ENCODE measurements around the gene BCKDHA. TPM values are rescaled to one million over a fixed set of nuclear protein-coding genes. Genes with fewer than 3 reads are reported as not detected.
A peak's percentile ranks its signal among the peaks of the same experiment; 100 is the strongest.

The BCKDHA gene
- total and polyA plus RNA-seq, 9 of the 15 experiments (the other 6 are each of a cell fraction or from before 2014, with no cell fraction given), result 4.5 to 52.5 (median 14.1) TPM

- TF ChIP-seq TAF7 (tag; IDR thresholded peaks at IDR 0.05) (peak; percentile 87), GABPA (tag; conservative IDR thresholded peaks at IDR 0.05; ENCODE audit: low read depth) (peak; percentile 93), MEIS2 (IDR thresholded peaks at IDR 0.05; ENCODE audit: partially characterized antibody) (no peak), CTBP1 (IDR thresholded peaks at IDR 0.05; ENCODE audit: borderline replicate concordance) (peak; percentile 75; the same call in 1 of the 2 replicates), TOE1 (IDR thresholded peaks at IDR 0.05; ENCODE audit: borderline replicate concordance) (peak; percentile 76; the same call in 1 of the 2 replicates), TOE1 (CRISPR knock-in tag; IDR thresholded peaks at IDR 0.05; ENCODE audit: borderline replicate concordance, low read depth) (no peak), HOMEZ (CRISPR knock-in tag; IDR thresholded peaks at IDR 0.05) (no peak), ZBTB26 (CRISPR knock-in tag; IDR thresholded peaks at IDR 0.05) (no peak), MTA3 (IDR thresholded peaks at IDR 0.05; ENCODE audit: borderline replicate concordance) (peak; percentile 80; the same call in 1 of the 2 replicates), NFATC3 (IDR thresholded peaks at IDR 0.05) (no peak), ELF1 (tag; IDR thresholded peaks at IDR 0.05) (peak; percentile 45; the same call in 1 of the 2 replicates), NR2C2 (CRISPR knock-in tag; IDR thresholded peaks at IDR 0.05) (no peak), NR2C2 (tag; IDR thresholded peaks at IDR 0.05) (peak; percentile 75; the same call in 1 of the 2 replicates), FOXK2 (conservative IDR thresholded peaks at IDR 0.05 in 1 of 2, IDR thresholded peaks at IDR 0.05 in 1 of 2; ENCODE audit: low read depth in 2 of 2) (peak; percentile 19 to 40; a peak in 1 of 4 replicates), TBP (optimal IDR thresholded peaks at IDR 0.05; ENCODE audit: low read depth, low read length) (peak; percentile 91)
- TF ChIP-seq, protein P1, sequence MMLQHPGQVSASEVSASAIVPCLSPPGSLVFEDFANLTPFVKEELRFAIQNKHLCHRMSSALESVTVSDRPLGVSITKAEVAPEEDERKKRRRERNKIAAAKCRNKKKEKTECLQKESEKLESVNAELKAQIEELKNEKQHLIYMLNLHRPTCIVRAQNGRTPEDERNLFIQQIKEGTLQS (IDR thresholded peaks at IDR 0.05), result peak; percentile 85
- TF ChIP-seq, protein P1 (CRISPR knock-in tag; conservative IDR thresholded peaks at IDR 0.05), result 0 out of 2 replicates have a peak, but pooled peaks have one; percentile 48
- TF ChIP-seq, protein P2, sequence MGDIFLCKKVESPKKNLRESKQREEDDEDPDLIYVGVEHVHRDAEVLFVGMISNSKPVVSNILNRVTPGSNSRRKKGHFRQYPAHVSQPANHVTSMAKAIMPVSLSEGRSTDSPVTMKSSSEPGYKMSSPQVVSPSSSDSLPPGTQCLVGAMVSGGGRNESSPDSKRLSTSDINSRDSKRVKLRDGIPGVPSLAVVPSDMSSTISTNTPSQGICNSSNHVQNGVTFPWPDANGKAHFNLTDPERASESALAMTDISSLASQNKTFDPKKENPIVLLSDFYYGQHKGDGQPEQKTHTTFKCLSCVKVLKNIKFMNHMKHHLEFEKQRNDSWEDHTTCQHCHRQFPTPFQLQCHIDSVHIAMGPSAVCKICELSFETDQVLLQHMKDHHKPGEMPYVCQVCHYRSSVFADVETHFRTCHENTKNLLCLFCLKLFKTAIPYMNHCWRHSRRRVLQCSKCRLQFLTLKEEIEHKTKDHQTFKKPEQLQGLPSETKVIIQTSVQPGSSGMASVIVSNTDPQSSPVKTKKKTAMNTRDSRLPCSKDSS (IDR thresholded peaks at IDR 0.05; ENCODE audit: low read depth, partially characterized antibody), result no peak
- TF ChIP-seq, protein P3, sequence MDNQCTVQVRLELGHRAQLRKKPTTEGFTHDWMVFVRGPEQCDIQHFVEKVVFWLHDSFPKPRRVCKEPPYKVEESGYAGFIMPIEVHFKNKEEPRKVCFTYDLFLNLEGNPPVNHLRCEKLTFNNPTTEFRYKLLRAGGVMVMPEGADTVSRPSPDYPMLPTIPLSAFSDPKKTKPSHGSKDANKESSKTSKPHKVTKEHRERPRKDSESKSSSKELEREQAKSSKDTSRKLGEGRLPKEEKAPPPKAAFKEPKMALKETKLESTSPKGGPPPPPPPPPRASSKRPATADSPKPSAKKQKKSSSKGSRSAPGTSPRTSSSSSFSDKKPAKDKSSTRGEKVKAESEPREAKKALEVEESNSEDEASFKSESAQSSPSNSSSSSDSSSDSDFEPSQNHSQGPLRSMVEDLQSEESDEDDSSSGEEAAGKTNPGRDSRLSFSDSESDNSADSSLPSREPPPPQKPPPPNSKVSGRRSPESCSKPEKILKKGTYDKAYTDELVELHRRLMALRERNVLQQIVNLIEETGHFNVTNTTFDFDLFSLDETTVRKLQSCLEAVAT (IDR thresholded peaks at IDR 0.05), result peak in 1 of 2 experiments; percentile 55; a peak in 1 of 4 replicates
Observed at GRCh38 chr19:41439441-41440222, 42.0 kb downstream of the BCKDHA start, which contains the start of gene DMAC2 (continued).

All from K562 (cell line).